ENCODE measurements around the gene WDR90. TPM values are rescaled to one million over a fixed set of nuclear protein-coding genes. Genes with fewer than 3 reads are reported as not detected.

The WDR90 gene
- total and polyA plus RNA-seq, 2 of the 13 experiments (the other 11 are each of a cell fraction or from before 2014, with no cell fraction given): 14.9 to 28.9 TPM

GRCh38 chr16:638034-638543, 11.1 kb upstream of the WDR90 start:
- WGBS (ENCODE audit: low lambda C conversion rate): 71% methylated on average over 9 of the region's 15 CpGs
- Histone ChIP-seq H3K9me3 (ENCODE audit: low read length) (no peaks in the 10 kb centered on the region), H3K27me3 (ENCODE audit: control insufficient read depth in 1 of 2, insufficient read depth in 2 of 2, low read length in 2 of 2) (no peaks in the 10 kb centered on the region), H3K4me1 (ENCODE audit: insufficient read depth, low read length) (peaks cover 41% of the 10 kb centered on the region), H3K36me3 (replicated peaks in 1 of 2; ENCODE audit: control insufficient read depth in 1 of 2, insufficient read depth in 2 of 2, low read length in 2 of 2) (no peaks in the 10 kb centered on the region; a peak in 1 of 5 replicates), H3K4me2 (ENCODE audit: low read depth, low read length) (peak overlapping the region; percentile 98), H3K4me3 (replicated peaks in 1 of 3; ENCODE audit: insufficient read depth in 1 of 3, low read depth in 2 of 3, low read length in 3 of 3) (peak overlapping the region in 1 of 3 experiments; percentile 92; a peak in 2 of 6 replicates), H2AFZ (ENCODE audit: low read length) (no peak overlapping the region), H3K79me2 (ENCODE audit: insufficient read depth, low read length) (peaks cover 12% of the 10 kb centered on the region), H3K27ac (ENCODE audit: extremely low read length, insufficient read depth, low read length) (peak overlapping the region; percentile 78), H3K9ac (ENCODE audit: insufficient read depth, low read depth, low read length) (peak overlapping the region; percentile 69), H4K20me1 (ENCODE audit: insufficient read depth, low read length) (no peaks in the 10 kb centered on the region)
- no peak for ATAC-seq
- no TSS peak for BruUV-seq (replicated peaks)
- POLR2A ChIA-PET: interaction anchor here (0.9 to 1.6 kb wide), 3 partner anchors 10 to 42 kb away, joined by 3 to 7 read pairs (median 4); partner anchors contain the start of genes RHOT2 and STUB1
- no peak for FAIRE-seq
- CTCF ChIA-PET (ENCODE audit: low intra/inter-chr PET ratio, low total read pairs): no interaction called here
- DNase-seq (ENCODE audit: low spot score): no peak
- intact Hi-C loops (cut with micrococcal nuclease; ENCODE audit: unreplicated experiment): no loop called here
- in situ Hi-C loops (cut with HindIII; ENCODE audit: extremely low pct_ligation_motif_present, low pct_unique_long_range_greater_than_20kb): no loop called here
- TF ChIP-seq ZFY (CRISPR knock-in tag; IDR thresholded peaks at IDR 0.05): peak; percentile 44; the same call in 1 of the 2 replicates
- TF ChIP-seq ZNF33B (CRISPR knock-in tag; IDR thresholded peaks at IDR 0.05): 0 out of 2 replicates have a peak, but pooled peaks have one; percentile 55
- TF ChIP-seq ZNF253 (CRISPR knock-in tag; IDR thresholded peaks at IDR 0.05; ENCODE audit: borderline replicate concordance): no peak
- peak; percentile 58 for TF ChIP-seq ZNF883 (CRISPR knock-in tag; IDR thresholded peaks at IDR 0.05; ENCODE audit: not compliant biosample characterization)
- no peak for TF ChIP-seq HDAC1 (CRISPR knock-in tag; IDR thresholded peaks at IDR 0.05)
- TF ChIP-seq ZNF543 (CRISPR knock-in tag; IDR thresholded peaks at IDR 0.05): no peak
- no peak for TF ChIP-seq ZBTB21 (CRISPR knock-in tag; IDR thresholded peaks at IDR 0.05)
- TF ChIP-seq HOXA3 (CRISPR knock-in tag; IDR thresholded peaks at IDR 0.05): 0 out of 2 replicates have a peak, but pooled peaks have one; percentile 25
- TF ChIP-seq, protein P1, sequence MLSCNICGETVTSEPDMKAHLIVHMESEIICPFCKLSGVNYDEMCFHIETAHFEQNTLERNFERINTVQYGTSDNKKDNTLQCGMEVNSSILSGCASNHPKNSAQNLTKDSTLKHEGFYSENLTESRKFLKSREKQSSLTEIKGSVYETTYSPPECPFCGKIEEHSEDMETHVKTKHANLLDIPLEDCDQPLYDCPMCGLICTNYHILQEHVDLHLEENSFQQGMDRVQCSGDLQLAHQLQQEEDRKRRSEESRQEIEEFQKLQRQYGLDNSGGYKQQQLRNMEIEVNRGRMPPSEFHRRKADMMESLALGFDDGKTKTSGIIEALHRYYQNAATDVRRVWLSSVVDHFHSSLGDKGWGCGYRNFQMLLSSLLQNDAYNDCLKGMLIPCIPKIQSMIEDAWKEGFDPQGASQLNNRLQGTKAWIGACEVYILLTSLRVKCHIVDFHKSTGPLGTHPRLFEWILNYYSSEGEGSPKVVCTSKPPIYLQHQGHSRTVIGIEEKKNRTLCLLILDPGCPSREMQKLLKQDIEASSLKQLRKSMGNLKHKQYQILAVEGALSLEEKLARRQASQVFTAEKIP (CRISPR knock-in tag; IDR thresholded peaks at IDR 0.05; ENCODE audit: borderline replicate concordance): no peak
- TF ChIP-seq ZNF710 (CRISPR knock-in tag; IDR thresholded peaks at IDR 0.05; ENCODE audit: borderline replicate concordance): no peak
- no peak for TF ChIP-seq EP300 (IDR thresholded peaks at IDR 0.05; ENCODE audit: low read depth in 2 of 2, low read length in 2 of 2)
- TF ChIP-seq EP300 (CRISPR knock-in tag; IDR thresholded peaks at IDR 0.05; ENCODE audit: borderline replicate concordance): no peak
- no peak for TF ChIP-seq HNRNPK (IDR thresholded peaks at IDR 0.05; ENCODE audit: low read depth, low read length, poor library complexity, severe bottlenecking)
- no peak for TF ChIP-seq ZNF3 (CRISPR knock-in tag; IDR thresholded peaks at IDR 0.05)
- TF ChIP-seq ZNF547 (CRISPR knock-in tag; IDR thresholded peaks at IDR 0.05): 0 out of 2 replicates have a peak, but pooled peaks have one; percentile 43
- TF ChIP-seq MAX (IDR thresholded peaks at IDR 0.05): 0 out of 2 replicates have a peak, but pooled peaks have one; percentile 30
- TF ChIP-seq ZFX (CRISPR knock-in tag; IDR thresholded peaks at IDR 0.05; ENCODE audit: low read depth): peak; percentile 17; the same call in 1 of the 2 replicates
- TF ChIP-seq RBFOX2 (IDR thresholded peaks at IDR 0.05; ENCODE audit: low read depth, low read length): 0 out of 2 replicates have a peak, but pooled peaks have one; percentile 7
